ENCODE measurements around the gene ABL2. TPM values are rescaled to one million over a fixed set of nuclear protein-coding genes. Genes with fewer than 3 reads are reported as not detected.

Gene ABL2
- total and polyA plus RNA-seq, 2 donors (not counting 3 experiments of a cell fraction or from before 2014, with no cell fraction given) = 41.8 to 158 TPM

- Histone ChIP-seq H3K9me1 (replicated peaks; ENCODE audit: control insufficient read depth, extremely low read depth, insufficient read depth, low read length) (no peaks in the 10 kb centered on the region), H3K27me3 (ENCODE audit: control insufficient read depth in 2 of 2, insufficient read depth in 2 of 2, low read length in 2 of 2) (no peaks in the 10 kb centered on the region), H3K36me3 (ENCODE audit: control insufficient read depth in 2 of 2, extremely low read depth in 1 of 2, insufficient read depth in 2 of 2, low read length in 2 of 2) (no peaks in the 10 kb centered on the region), H3K27ac (ENCODE audit: insufficient read depth, low read depth, low read length) (no peak overlapping the region), H3K4me2 (ENCODE audit: insufficient read depth, low read length) (no peak overlapping the region), H3K4me1 (ENCODE audit: control insufficient read depth, extremely low read depth, insufficient read depth, low read length) (peaks cover 9% of the 10 kb centered on the region), H3K4me3 (replicated peaks in 1 of 3; ENCODE audit: insufficient read depth in 1 of 3, low read depth in 1 of 3, low read length in 3 of 3) (no peak overlapping the region), H4K20me1 (replicated peaks; ENCODE audit: control insufficient read depth, extremely low read depth, insufficient read depth, low read length) (no peaks in the 10 kb centered on the region), H3K79me2 (ENCODE audit: control insufficient read depth, insufficient read depth, low read length) (peaks cover 43% of the 10 kb centered on the region), H2AFZ (ENCODE audit: low read depth, low read length) (no peak overlapping the region), H3K9me3 (replicated peaks; ENCODE audit: control insufficient read depth, insufficient read depth, low read length) (no peaks in the 10 kb centered on the region), H3K9ac (replicated peaks; ENCODE audit: extremely low read depth, insufficient read depth, low read length) (no peak overlapping the region)
- no peak for FAIRE-seq
- dilution Hi-C loops (cut with MboI; ENCODE audit: extremely low pct_ligation_motif_present, low sequenced_read_pairs) (no loop called here), intact Hi-C loops (cut with micrococcal nuclease) (no loop called here)
- BruUV-seq (replicated peaks) = no TSS peak
- DNase-seq (ENCODE audit: low read depth, low spot score) = no peak
- ChIA-PET POLR2A (no interaction called here), CTCF (no interaction called here)
- TF ChIP-seq MYC (IDR thresholded peaks at IDR 0.05; ENCODE audit: low read depth, low read length) (no peak), MAX (IDR thresholded peaks at IDR 0.05; ENCODE audit: insufficient read depth, insufficient read length) (no peak)
Observed at GRCh38 chr1:179167418-179167777, 62.1 kb downstream of the ABL2 start.

- no peak for TF ChIP-seq JUN (IDR thresholded peaks at IDR 0.05; ENCODE audit: borderline replicate concordance, insufficient read depth, insufficient read length, low read depth)
- TF ChIP-seq MYC (IDR thresholded peaks at IDR 0.05; ENCODE audit: low read depth, low read length) = no peak
- TF ChIP-seq FOS (IDR thresholded peaks at IDR 0.05; ENCODE audit: borderline replicate concordance, insufficient read depth, low read length) = no peak
- TF ChIP-seq MAX (IDR thresholded peaks at IDR 0.05; ENCODE audit: insufficient read depth, insufficient read length) = no peak
- TF ChIP-seq POLR2AphosphoS5 (IDR thresholded peaks at IDR 0.05; ENCODE audit: insufficient read depth, low read depth, low read length) = no peak
- no peak for TF ChIP-seq EZH2 (IDR thresholded peaks at IDR 0.05; ENCODE audit: borderline replicate concordance, low read depth, low read length, severe bottlenecking)
- TF ChIP-seq CTCF (IDR thresholded peaks at IDR 0.05; ENCODE audit: extremely low read depth in 1 of 2, insufficient read depth in 1 of 2, low read depth in 1 of 2, low read length in 2 of 2) = no peak
- no peak for TF ChIP-seq GATA2 (IDR thresholded peaks at IDR 0.05; ENCODE audit: insufficient read depth, insufficient read length, low read depth, low read length)
- TF ChIP-seq POLR2A (IDR thresholded peaks at IDR 0.05; ENCODE audit: low read depth, low read length) = no peak
- BruUV-seq (replicated peaks) = no TSS peak
- Histone ChIP-seq H3K27ac (ENCODE audit: insufficient read depth, low read depth, low read length) (no peak overlapping the region), H3K79me2 (ENCODE audit: control insufficient read depth, insufficient read depth, low read length) (peaks cover 45% of the 10 kb centered on the region), H3K4me1 (ENCODE audit: control insufficient read depth, extremely low read depth, insufficient read depth, low read length) (peaks cover 9% of the 10 kb centered on the region), H3K4me2 (ENCODE audit: insufficient read depth, low read length) (no peak overlapping the region), H3K9ac (replicated peaks; ENCODE audit: extremely low read depth, insufficient read depth, low read length) (no peak overlapping the region), H2AFZ (ENCODE audit: low read depth, low read length) (no peak overlapping the region), H4K20me1 (replicated peaks; ENCODE audit: control insufficient read depth, extremely low read depth, insufficient read depth, low read length) (no peaks in the 10 kb centered on the region), H3K9me3 (replicated peaks; ENCODE audit: control insufficient read depth, insufficient read depth, low read length) (no peaks in the 10 kb centered on the region), H3K27me3 (ENCODE audit: control insufficient read depth in 2 of 2, insufficient read depth in 2 of 2, low read length in 2 of 2) (no peaks in the 10 kb centered on the region), H3K9me1 (replicated peaks; ENCODE audit: control insufficient read depth, extremely low read depth, insufficient read depth, low read length) (no peaks in the 10 kb centered on the region), H3K4me3 (replicated peaks in 1 of 3; ENCODE audit: insufficient read depth in 1 of 3, low read depth in 1 of 3, low read length in 3 of 3) (no peak overlapping the region), H3K36me3 (ENCODE audit: control insufficient read depth in 2 of 2, extremely low read depth in 1 of 2, insufficient read depth in 2 of 2, low read length in 2 of 2) (no peaks in the 10 kb centered on the region)
- FAIRE-seq (no peak), DNase-seq (ENCODE audit: low read depth, low spot score) (no peak)
- intact Hi-C loops (cut with micrococcal nuclease) = no loop called here
- POLR2A ChIA-PET = no interaction called here
- CTCF ChIA-PET = interaction anchor here (0.8 kb wide), 1 partner anchor 9 kb away, joined by 3 read pairs; no protein-coding TSS in a partner anchor
- dilution Hi-C loops (cut with MboI; ENCODE audit: extremely low pct_ligation_motif_present, low sequenced_read_pairs) = no loop called here
Observed at GRCh38 chr1:179166663-179167417, 62.6 kb downstream of the ABL2 start.

All from endothelial cell of umbilical vein (primary cell).